NK-92 treated with Interleukin-12 subunit alpha and Interleukin-12 subunit beta, amount 100 ng/mL, for 24 hours (cell line): ENCODE measurements around the gene AQP2.

Experiments
- DNase-seq: peaks from one replicate; lab custom pipeline; 2025; lab: John Stamatoyannopoulos, UW

Gene AQP2

GRCh38 chr12:49941556-49942511 is 8.7 kb upstream of the AQP2 start:
- no peak for DNase-seq

GRCh38 chr12:49942512-49942893 is 8.0 kb upstream of the AQP2 start:
- no peak for DNase-seq

GRCh38 chr12:49942921-49943624 is 7.5 kb upstream of the AQP2 start:
- DNase-seq, result no peak

- DNase-seq, result no peak
Observed at GRCh38 chr12:49943625-49943960, 6.9 kb upstream of the AQP2 start.

- DNase-seq, result no peak
Observed at GRCh38 chr12:49944046-49944445, 6.5 kb upstream of the AQP2 start.

- no peak for DNase-seq
Observed at GRCh38 chr12:49944718-49945117, 5.8 kb upstream of the AQP2 start.

- peak; percentile 19 for DNase-seq
Observed at GRCh38 chr12:49945394-49946080, 5.0 kb upstream of the AQP2 start.

- no peak for DNase-seq
Observed at GRCh38 chr12:49946086-49946485, 4.5 kb upstream of the AQP2 start.

GRCh38 chr12:49946497-49946896 is 4.0 kb upstream of the AQP2 start:
- no peak for DNase-seq

GRCh38 chr12:49947593-49948226 is 2.8 kb upstream of the AQP2 start:
- no peak for DNase-seq

- DNase-seq, result no peak
Observed at GRCh38 chr12:49948866-49949845, 1.4 kb upstream of the AQP2 start.

- no peak for DNase-seq
Observed at GRCh38 chr12:49949866-49950265, 671 bp upstream of the AQP2 start.

- no peak for DNase-seq
Observed at GRCh38 chr12:49951411-49952240, 1.1 kb downstream of the AQP2 start.

GRCh38 chr12:49952391-49953055 is 2.0 kb downstream of the AQP2 start:
- no peak for DNase-seq

- DNase-seq, result no peak
Observed at GRCh38 chr12:49953151-49953550, 2.6 kb downstream of the AQP2 start.

GRCh38 chr12:49953961-49954846 is 3.7 kb downstream of the AQP2 start:
- DNase-seq, result no peak

GRCh38 chr12:49954863-49955830 is 4.6 kb downstream of the AQP2 start:
- no peak for DNase-seq
